ENCODE measurements around the gene ALG9.

ALG9 gene

DNA sequence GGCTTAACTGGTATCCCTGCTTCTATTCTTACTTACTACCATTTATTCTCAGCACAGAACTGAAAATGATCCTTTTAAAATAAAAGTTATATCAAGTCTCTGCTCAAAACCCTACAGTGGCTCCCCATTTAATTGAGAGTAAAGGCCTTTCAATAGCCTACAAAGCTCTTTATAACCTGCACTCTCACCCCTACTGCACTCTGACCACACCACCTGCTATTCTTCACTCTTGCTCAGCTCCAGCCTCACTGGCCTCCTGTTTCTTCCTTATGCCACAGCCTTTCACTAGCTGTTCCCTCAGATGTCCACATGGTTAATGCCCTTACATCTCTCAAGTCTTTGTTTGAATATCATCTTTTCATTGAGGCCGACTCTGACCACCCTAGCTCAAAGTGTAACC is 64.3 kb downstream of the ALG9 start:
- TF ChIP-seq CTCF (IDR thresholded peaks at IDR 0.05; ENCODE audit: low read depth, low read length, missing control alignments) = no peak
- DNase-seq (ENCODE audit: low read depth) = no peak
- no peak overlapping the region for H3K4me3 ChIP-seq (ENCODE audit: low read depth, low read length)

DNA sequence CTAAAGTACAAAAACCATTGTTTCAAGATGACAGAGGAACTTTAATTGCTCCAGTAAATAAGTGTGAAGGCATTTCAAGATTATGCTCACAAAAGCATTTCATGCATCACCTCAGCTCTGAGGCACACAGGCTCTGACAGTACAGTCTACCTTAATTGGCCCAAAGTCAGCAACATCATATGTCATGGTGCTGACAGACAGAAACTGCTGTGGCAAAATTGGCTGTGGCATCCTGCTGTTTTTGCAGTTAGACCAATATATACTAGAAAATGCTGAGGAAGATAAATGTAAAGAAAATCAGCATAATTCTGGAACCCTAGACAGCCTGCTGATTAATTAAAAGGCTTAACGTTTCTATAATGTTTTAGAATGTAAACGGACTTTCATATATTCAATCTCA is 70.2 kb downstream of the ALG9 start:
- TF ChIP-seq CTCF (IDR thresholded peaks at IDR 0.05; ENCODE audit: low read depth, low read length, missing control alignments) = no peak
- H3K4me3 ChIP-seq (ENCODE audit: low read depth, low read length) = no peak overlapping the region
- DNase-seq (ENCODE audit: low read depth) = no peak

GRCh38 chr11:111798279-111798678 is 73.1 kb downstream of the ALG9 start:
- H3K4me3 ChIP-seq (ENCODE audit: low read depth, low read length) = no peak overlapping the region
- no peak for TF ChIP-seq CTCF (IDR thresholded peaks at IDR 0.05; ENCODE audit: low read depth, low read length, missing control alignments)
- no peak for DNase-seq (ENCODE audit: low read depth)

GRCh38 chr11:111797145-111797581 is 74.2 kb downstream of the ALG9 start:
- no peak for TF ChIP-seq CTCF (IDR thresholded peaks at IDR 0.05; ENCODE audit: low read depth, low read length, missing control alignments)
- H3K4me3 ChIP-seq (ENCODE audit: low read depth, low read length) = no peak overlapping the region
- peak; percentile 29 for DNase-seq (ENCODE audit: low read depth)

DNA sequence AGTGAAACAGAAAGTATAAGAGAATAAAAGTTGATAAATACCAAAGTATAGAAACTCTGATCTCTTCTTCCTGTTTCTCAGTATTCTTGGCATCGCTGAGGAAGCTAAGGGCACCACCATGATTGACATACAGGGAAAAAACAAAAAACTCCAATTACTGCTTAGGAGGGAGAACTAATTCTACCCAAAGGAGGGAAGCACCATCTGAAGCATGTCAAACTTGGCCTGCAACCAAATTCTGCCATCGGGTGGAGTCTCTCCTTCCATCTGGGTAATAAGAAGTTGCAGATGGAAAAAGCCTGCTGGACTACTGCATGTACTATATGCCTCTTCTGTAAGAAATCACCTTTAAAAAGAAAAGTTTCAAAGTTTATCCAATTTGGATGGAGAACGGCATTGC is 74.7 kb downstream of the ALG9 start:
- no peak for DNase-seq (ENCODE audit: low read depth)
- H3K4me3 ChIP-seq (ENCODE audit: low read depth, low read length) = no peak overlapping the region
- TF ChIP-seq CTCF (IDR thresholded peaks at IDR 0.05; ENCODE audit: low read depth, low read length, missing control alignments) = no peak

GRCh38 chr11:111795334-111795985 is 75.9 kb downstream of the ALG9 start:
- TF ChIP-seq CTCF (IDR thresholded peaks at IDR 0.05; ENCODE audit: low read depth, low read length, missing control alignments) = no peak
- no peak overlapping the region for H3K4me3 ChIP-seq (ENCODE audit: low read depth, low read length)
- no peak for DNase-seq (ENCODE audit: low read depth)

GRCh38 chr11:111793863-111794262 is 77.5 kb downstream of the ALG9 start:
- no peak for DNase-seq (ENCODE audit: low read depth)
- TF ChIP-seq CTCF (IDR thresholded peaks at IDR 0.05; ENCODE audit: low read depth, low read length, missing control alignments) = no peak
- no peak overlapping the region for H3K4me3 ChIP-seq (ENCODE audit: low read depth, low read length)
